CD4-positive, alpha-beta T cell (primary cell): ENCODE data around the gene CTIF. TPM values are rescaled to one million over a fixed set of nuclear protein-coding genes. Genes with fewer than 3 reads are reported as not detected.

Experiments used
- ATAC-seq: fragments of 200-7000 bp; cut with Tn5 transposase; one replicate; pipeline ENCODE4 v1.10.0; 2022; ENCODE audit warnings: mild to moderate bottlenecking; ENCODE audit not compliant: poor library complexity
- CTCF ChIA-PET: fragments of 350-600 bp; sonication (Branson Sonifier 250); formaldehyde crosslinking; loops from one replicate; lab custom pipeline; 2021; ENCODE audit warnings: antibody characterized with exemption, inconsistent platforms; lab: Charles Lee
- POLR2A ChIA-PET: fragments of 350-600 bp; sonication (Branson Sonifier 250); formaldehyde crosslinking; loops from one replicate; lab custom pipeline; 2021; ENCODE audit warnings: antibody characterized with exemption, inconsistent platforms; lab: Charles Lee
- DNase-seq, 14 experiments: peaks; one replicate each; pipeline ENCODE4 v3.0.0-alpha.2; 2013 to 2020; ENCODE audit warnings: mixed read lengths in 2 of 14
- H3K27ac ChIP-seq, 2 donors: one replicate each; pipeline versions ENCODE4 v1.5.1 to v1.7.0; 2013; ENCODE audit warnings: low read length in 2 of 2, low read depth in 1 of 2, mild to moderate bottlenecking in 1 of 2
- H3K27me3 ChIP-seq, 2 experiments: 1 replicate in 1 of 2; 2 replicates in 1 of 2; pipeline versions ENCODE4 v1.6.1 to v1.7.0; 2013; ENCODE audit warnings: low read length in 2 of 2, control low read depth in 1 of 2, mild to moderate bottlenecking in 1 of 2, moderate library complexity in 1 of 2; ENCODE audit not compliant: insufficient read depth in 2 of 2, control insufficient read depth in 1 of 2
- H3K36me3 ChIP-seq: one replicate; pipeline ENCODE4 v1.6.1; 2013; ENCODE audit warnings: low read length, control low read depth; ENCODE audit not compliant: insufficient read depth
- H3K4me1 ChIP-seq: one replicate; pipeline ENCODE4 v1.6.1; 2013; ENCODE audit warnings: low read length, control low read depth; ENCODE audit not compliant: insufficient read depth
- H3K4me3 ChIP-seq: one replicate; pipeline ENCODE4 v1.5.1; 2013; ENCODE audit warnings: mild to moderate bottlenecking, low read length, moderate library complexity
- H3K9me3 ChIP-seq, 2 experiments: 1 replicate in 1 of 2; 2 replicates in 1 of 2; pipeline versions ENCODE4 v1.6.1 to v1.7.0; 2013; ENCODE audit warnings: low read length in 2 of 2, mild to moderate bottlenecking in 2 of 2, control low read depth in 1 of 2, moderate library complexity in 1 of 2; ENCODE audit not compliant: control insufficient read depth in 1 of 2, insufficient read depth in 1 of 2
- H3K27ac Mint-ChIP-seq: one replicate; pipeline ENCODE4 v1.8.0; 2020; ENCODE audit warnings: mixed read lengths
- H3K27me3 Mint-ChIP-seq: one replicate; pipeline ENCODE4 v1.8.0; 2021; ENCODE audit warnings: mixed read lengths
- H3K36me3 Mint-ChIP-seq: one replicate; pipeline ENCODE4 v1.8.0; 2021; ENCODE audit warnings: low read depth, mixed read lengths
- H3K4me1 Mint-ChIP-seq: one replicate; pipeline ENCODE4 v1.8.0; 2021; ENCODE audit warnings: low read depth, mixed read lengths
- H3K4me3 Mint-ChIP-seq: one replicate; pipeline ENCODE4 v1.8.0; 2020; ENCODE audit warnings: mild to moderate bottlenecking, mixed read lengths
- H3K9me3 Mint-ChIP-seq: one replicate; pipeline ENCODE4 v1.8.0; 2020; ENCODE audit warnings: mixed read lengths
- CTCF ChIP-seq: fragments of 200-600 bp; IDR thresholded peaks from one replicate; pipeline ENCODE4 v1.8.0; 2022; ENCODE audit warnings: antibody characterized with exemption, mild to moderate bottlenecking
- intact Hi-C, 2 experiments: fragments of 100-400 bp; cut with DNase I in 1 of 2; cut with micrococcal nuclease in 1 of 2; formaldehyde crosslinking; loops; one replicate each; pipeline versions ENCODE4 v1.15.1 to v1.9.0; 2023 to 2025; cut with DNase I, micrococcal nuclease
- total RNA-seq, 174 experiments: library from RNA in 2 of 174; stranded (reverse) in 2 of 174; gene quantifications; one replicate each; pipeline ENCODE4 v1.2.3 and lab custom pipeline; 2021 to 2026

The CTIF gene
- total RNA-seq, 2 experiments from 2014 or later, result 1.1 to 2.9 TPM

GRCh38 chr18:48655508-48655907 lies 116.7 kb downstream of the CTIF start:
- no peaks in the 10 kb centered on the region for H3K4me1 Mint-ChIP-seq
- Histone ChIP-seq H3K27me3 (no peaks in the 10 kb centered on the region), H3K9me3 (peaks cover 0 to 6% of the 10 kb centered on the region in 2 experiments), H3K27ac (no peak overlapping the region), H3K4me3 (no peak overlapping the region), H3K4me1 (no peaks in the 10 kb centered on the region), H3K36me3 (no peaks in the 10 kb centered on the region)
- DNase-seq, result peak in 1 of 14 experiments; percentile 17
- POLR2A ChIA-PET, result no interaction called here
- intact Hi-C loops, result no loop called here
- no peak overlapping the region for H3K4me3 Mint-ChIP-seq
- H3K36me3 Mint-ChIP-seq, result no peaks in the 10 kb centered on the region
- no peaks in the 10 kb centered on the region for H3K9me3 Mint-ChIP-seq
- no peaks in the 10 kb centered on the region for H3K27me3 Mint-ChIP-seq
- CTCF ChIA-PET, result no interaction called here
- TF ChIP-seq CTCF, result no peak
- no peak for ATAC-seq
- H3K27ac Mint-ChIP-seq, result no peak overlapping the region

GRCh38 chr18:48656176-48656575 lies 117.3 kb downstream of the CTIF start:
- Histone ChIP-seq H3K4me1 (no peaks in the 10 kb centered on the region), H3K36me3 (no peaks in the 10 kb centered on the region), H3K27me3 (no peaks in the 10 kb centered on the region), H3K27ac (no peak overlapping the region), H3K4me3 (no peak overlapping the region), H3K9me3 (peaks cover 0 to 6% of the 10 kb centered on the region in 2 experiments)
- no peak for TF ChIP-seq CTCF
- Mint-ChIP-seq H3K4me1 (no peaks in the 10 kb centered on the region), H3K27me3 (no peaks in the 10 kb centered on the region), H3K36me3 (no peaks in the 10 kb centered on the region), H3K9me3 (no peaks in the 10 kb centered on the region), H3K27ac (no peak overlapping the region), H3K4me3 (no peak overlapping the region)
- ATAC-seq, result no peak
- no peak for DNase-seq
- intact Hi-C loops, result no loop called here
- POLR2A ChIA-PET, result no interaction called here
- CTCF ChIA-PET, result interaction anchor here (0.6 kb wide), 1 partner anchor 9 kb away, joined by 4 read pairs; no protein-coding TSS in a partner anchor

- intact Hi-C loops, result no loop called here
- peaks cover 0 to 6% of the 10 kb centered on the region in 2 experiments for H3K9me3 ChIP-seq
- Mint-ChIP-seq H3K4me3 (no peak overlapping the region), H3K36me3 (no peaks in the 10 kb centered on the region), H3K27me3 (no peaks in the 10 kb centered on the region), H3K4me1 (no peaks in the 10 kb centered on the region), H3K27ac (no peak overlapping the region), H3K9me3 (no peaks in the 10 kb centered on the region)
- ATAC-seq (no peak), DNase-seq (no peak)
- H3K4me1 ChIP-seq, result no peaks in the 10 kb centered on the region
- ChIA-PET POLR2A (no interaction called here), CTCF (interaction anchor here (0.6 kb wide), 1 partner anchor 10 kb away, joined by 4 read pairs; no protein-coding TSS in a partner anchor)
- no peaks in the 10 kb centered on the region for H3K27me3 ChIP-seq
- no peaks in the 10 kb centered on the region for H3K36me3 ChIP-seq
- no peak overlapping the region for H3K4me3 ChIP-seq
- H3K27ac ChIP-seq, result no peak overlapping the region
- TF ChIP-seq CTCF, result no peak
Measured at GRCh38 chr18:48656582-48656981, 117.8 kb downstream of the CTIF start.
